ENCODE data around the gene FAM204A.

FAM204A gene

DNA sequence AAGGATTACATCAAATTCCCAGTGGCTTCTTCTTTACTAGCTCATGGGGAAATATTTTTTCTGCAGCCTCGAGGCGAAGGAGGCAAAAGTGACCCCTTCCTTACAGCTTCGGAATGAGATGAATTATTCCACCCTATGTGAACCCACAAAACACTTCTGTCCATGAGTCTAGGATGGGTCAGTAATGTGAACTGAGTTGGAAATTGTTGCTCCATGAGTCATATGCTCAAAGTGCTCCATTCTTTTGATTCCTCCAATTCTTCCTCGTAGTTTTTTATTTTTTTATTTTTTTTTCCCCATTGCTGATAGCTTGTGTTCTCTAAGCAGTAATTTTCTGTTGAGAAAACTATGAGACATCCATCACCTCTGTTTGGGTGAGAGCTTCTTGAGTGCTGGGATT is 31.7 kb upstream of the FAM204A start:
- Histone ChIP-seq H3K4ac (ENCODE audit: low read depth in 1 of 2, low read length in 2 of 2) (no peak overlapping the region), H3K18ac (ENCODE audit: low read depth in 1 of 2, low read length in 2 of 2) (no peak overlapping the region), H3K14ac (ENCODE audit: low read length in 2 of 2) (no peak overlapping the region), H3K79me1 (replicated peaks; ENCODE audit: low read length, poor library complexity, severe bottlenecking) (no peaks in the 10 kb centered on the region), H3K9ac (ENCODE audit: low read length) (no peak overlapping the region), H2AFZ (ENCODE audit: low read depth, low read length) (no peak overlapping the region), H2AK5ac (ENCODE audit: low read length, severe bottlenecking) (no peak overlapping the region), H3K4me1 (ENCODE audit: control insufficient read depth, insufficient read depth, low read depth, low read length) (no peaks in the 10 kb centered on the region), H4K8ac (ENCODE audit: low read length) (no peak overlapping the region), H3K23ac (ENCODE audit: low read length in 2 of 2) (no peak overlapping the region), H3K4me3 (ENCODE audit: insufficient read depth in 1 of 2, low read depth in 1 of 2, low read length in 2 of 2) (no peak overlapping the region), H3K4me2 (ENCODE audit: low read length, poor library complexity, severe bottlenecking) (peak overlapping the region; percentile 40), H3K36me3 (ENCODE audit: control insufficient read depth in 1 of 2, insufficient read depth in 2 of 2, low read depth in 1 of 2, low read length in 2 of 2) (no peaks in the 10 kb centered on the region), H3K27me3 (ENCODE audit: control insufficient read depth in 1 of 2, insufficient read depth in 1 of 2, low read length in 2 of 2) (peaks cover 0 to 13% of the 10 kb centered on the region in 2 experiments), H4K91ac (ENCODE audit: low read length) (no peak overlapping the region), H2BK120ac (ENCODE audit: low read depth, low read length) (no peak overlapping the region), H2BK15ac (ENCODE audit: low read depth, poor library complexity, severe bottlenecking) (no peak overlapping the region), H2BK5ac (ENCODE audit: low read depth, low read length, poor library complexity, severe bottlenecking) (no peak overlapping the region), H3K9me3 (ENCODE audit: control insufficient read depth, low read length) (no peaks in the 10 kb centered on the region), H2BK12ac (ENCODE audit: low read length in 2 of 2) (no peak overlapping the region), H3K27ac (ENCODE audit: low read length, poor library complexity, severe bottlenecking) (peak overlapping the region; percentile 63)
- peak; percentile 42 for DNase-seq
- no CpG with 5 or more reads among the region's 4 CpGs for WGBS

DNA sequence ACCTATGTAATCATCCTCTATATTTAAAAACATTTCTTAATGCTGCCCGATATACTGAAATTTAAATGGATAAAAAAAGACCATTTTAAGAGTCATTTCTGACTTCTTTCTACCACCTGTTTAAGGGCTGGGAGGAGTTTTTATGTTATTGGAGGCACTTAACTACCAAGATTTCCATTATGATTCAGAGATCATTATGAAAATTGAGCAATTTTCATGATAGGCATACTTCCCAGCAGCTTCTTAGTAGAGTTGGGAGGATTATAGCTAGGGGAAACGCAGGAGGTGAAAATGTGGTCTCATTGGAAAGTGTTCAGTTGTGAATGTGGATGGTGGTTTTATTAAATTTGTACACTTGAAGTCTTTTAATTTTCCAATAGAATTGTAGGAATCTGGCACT is 28.4 kb upstream of the FAM204A start:
- Histone ChIP-seq H3K14ac (ENCODE audit: low read length in 2 of 2) (no peak overlapping the region), H3K18ac (ENCODE audit: low read depth in 1 of 2, low read length in 2 of 2) (no peak overlapping the region), H3K36me3 (ENCODE audit: control insufficient read depth in 1 of 2, insufficient read depth in 2 of 2, low read depth in 1 of 2, low read length in 2 of 2) (no peaks in the 10 kb centered on the region), H3K4me2 (ENCODE audit: low read length, poor library complexity, severe bottlenecking) (no peak overlapping the region), H3K4ac (ENCODE audit: low read depth in 1 of 2, low read length in 2 of 2) (no peak overlapping the region), H2AFZ (ENCODE audit: low read depth, low read length) (no peak overlapping the region), H4K8ac (ENCODE audit: low read length) (no peak overlapping the region), H3K4me3 (ENCODE audit: insufficient read depth in 1 of 2, low read depth in 1 of 2, low read length in 2 of 2) (no peak overlapping the region), H2BK15ac (ENCODE audit: low read depth, poor library complexity, severe bottlenecking) (no peak overlapping the region), H3K23ac (ENCODE audit: low read length in 2 of 2) (no peak overlapping the region), H3K79me1 (replicated peaks; ENCODE audit: low read length, poor library complexity, severe bottlenecking) (no peaks in the 10 kb centered on the region), H3K27ac (ENCODE audit: low read length, poor library complexity, severe bottlenecking) (no peak overlapping the region), H3K9me3 (ENCODE audit: control insufficient read depth, low read length) (peaks cover 4% of the 10 kb centered on the region), H3K4me1 (ENCODE audit: control insufficient read depth, insufficient read depth, low read depth, low read length) (no peaks in the 10 kb centered on the region), H2AK5ac (ENCODE audit: low read length, severe bottlenecking) (no peak overlapping the region), H4K91ac (ENCODE audit: low read length) (no peak overlapping the region), H3K9ac (ENCODE audit: low read length) (no peak overlapping the region), H2BK12ac (ENCODE audit: low read length in 2 of 2) (no peak overlapping the region), H2BK120ac (ENCODE audit: low read depth, low read length) (no peak overlapping the region), H2BK5ac (ENCODE audit: low read depth, low read length, poor library complexity, severe bottlenecking) (no peak overlapping the region), H3K27me3 (ENCODE audit: control insufficient read depth in 1 of 2, insufficient read depth in 1 of 2, low read length in 2 of 2) (peaks cover 0 to 4% of the 10 kb centered on the region in 2 experiments)
- whole genome bisulfite sequencing: 80% methylated on average over 1 of the region's 2 CpGs
- DNase-seq: no peak

DNA sequence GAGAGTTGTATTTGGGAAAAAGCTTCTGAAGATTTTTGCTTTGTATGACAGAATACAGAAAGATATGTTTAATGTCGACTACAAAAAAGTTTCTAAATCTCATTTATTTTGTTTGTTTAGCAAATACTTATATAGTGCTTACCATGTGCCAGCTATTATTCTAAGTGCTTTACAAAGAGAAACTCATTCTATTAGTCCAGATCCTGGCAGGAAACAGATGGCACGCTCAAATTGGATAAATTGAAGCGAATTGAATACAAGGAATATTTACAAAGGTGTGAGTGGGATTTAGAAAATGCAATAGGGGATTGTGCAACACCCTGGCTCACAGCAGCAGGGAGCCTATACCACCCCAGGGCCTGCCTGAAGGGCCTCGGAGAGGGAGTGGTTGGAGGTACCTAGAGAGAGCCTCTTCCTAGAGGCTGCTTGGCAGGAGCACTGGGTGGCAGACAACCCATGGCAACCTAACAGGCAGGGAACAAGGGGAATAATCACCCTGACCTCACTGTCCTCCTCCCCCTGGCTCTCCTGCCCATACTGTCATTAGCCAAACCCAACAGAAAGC is 27.6 kb upstream of the FAM204A start:
- H3K4me1 ChIP-seq (ENCODE audit: control insufficient read depth, insufficient read depth, low read depth, low read length): no peaks in the 10 kb centered on the region
- no peak overlapping the region for H3K14ac ChIP-seq (ENCODE audit: low read length in 2 of 2)
- H3K18ac ChIP-seq (ENCODE audit: low read depth in 1 of 2, low read length in 2 of 2): no peak overlapping the region
- H3K4me2 ChIP-seq (ENCODE audit: low read length, poor library complexity, severe bottlenecking): no peak overlapping the region
- WGBS: 78% methylated on average over 3 of the region's 4 CpGs
- no peak overlapping the region for H4K8ac ChIP-seq (ENCODE audit: low read length)
- H2BK5ac ChIP-seq (ENCODE audit: low read depth, low read length, poor library complexity, severe bottlenecking): no peak overlapping the region
- no peaks in the 10 kb centered on the region for H3K36me3 ChIP-seq (ENCODE audit: control insufficient read depth in 1 of 2, insufficient read depth in 2 of 2, low read depth in 1 of 2, low read length in 2 of 2)
- no peak overlapping the region for H2AK5ac ChIP-seq (ENCODE audit: low read length, severe bottlenecking)
- H3K4ac ChIP-seq (ENCODE audit: low read depth in 1 of 2, low read length in 2 of 2): no peak overlapping the region
- no peak overlapping the region for H3K23ac ChIP-seq (ENCODE audit: low read length in 2 of 2)
- H2BK120ac ChIP-seq (ENCODE audit: low read depth, low read length): no peak overlapping the region
- no peak overlapping the region for H2BK15ac ChIP-seq (ENCODE audit: low read depth, poor library complexity, severe bottlenecking)
- no peak for DNase-seq
- H3K9ac ChIP-seq (ENCODE audit: low read length): no peak overlapping the region
- peaks cover 0 to 4% of the 10 kb centered on the region in 2 experiments for H3K27me3 ChIP-seq (ENCODE audit: control insufficient read depth in 1 of 2, insufficient read depth in 1 of 2, low read length in 2 of 2)
- no peak overlapping the region for H3K4me3 ChIP-seq (ENCODE audit: insufficient read depth in 1 of 2, low read depth in 1 of 2, low read length in 2 of 2)
- H2AFZ ChIP-seq (ENCODE audit: low read depth, low read length): no peak overlapping the region
- H3K27ac ChIP-seq (ENCODE audit: low read length, poor library complexity, severe bottlenecking): no peak overlapping the region
- H2BK12ac ChIP-seq (ENCODE audit: low read length in 2 of 2): no peak overlapping the region
- no peaks in the 10 kb centered on the region for H3K79me1 ChIP-seq (replicated peaks; ENCODE audit: low read length, poor library complexity, severe bottlenecking)
- H3K9me3 ChIP-seq (ENCODE audit: control insufficient read depth, low read length): peaks cover 7% of the 10 kb centered on the region
- no peak overlapping the region for H4K91ac ChIP-seq (ENCODE audit: low read length)

DNA sequence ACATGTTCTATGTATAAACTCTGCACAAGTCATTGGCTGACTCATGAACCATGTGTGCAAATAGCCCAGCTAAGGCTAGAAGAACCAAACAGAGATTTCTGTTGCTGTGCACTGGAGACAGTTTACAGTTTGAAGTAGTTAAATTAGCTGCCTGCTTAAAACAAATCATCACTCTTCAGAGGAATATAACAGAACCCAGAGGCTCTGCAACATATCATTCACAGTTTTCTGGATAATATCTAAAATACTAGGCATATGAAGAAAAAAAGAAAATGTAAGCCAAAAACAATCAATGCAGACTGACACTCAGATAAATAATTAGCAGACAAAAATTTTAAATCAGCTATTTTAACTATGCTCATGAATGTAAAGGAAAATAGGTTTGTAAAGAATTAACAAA is 23.6 kb upstream of the FAM204A start:
- Histone ChIP-seq H3K27ac (ENCODE audit: low read length, poor library complexity, severe bottlenecking) (no peak overlapping the region), H2AK5ac (ENCODE audit: low read length, severe bottlenecking) (no peak overlapping the region), H3K4me3 (ENCODE audit: insufficient read depth in 1 of 2, low read depth in 1 of 2, low read length in 2 of 2) (no peak overlapping the region), H3K4me2 (ENCODE audit: low read length, poor library complexity, severe bottlenecking) (no peak overlapping the region), H3K23ac (ENCODE audit: low read length in 2 of 2) (no peak overlapping the region), H4K8ac (ENCODE audit: low read length) (no peak overlapping the region), H3K36me3 (ENCODE audit: control insufficient read depth in 1 of 2, insufficient read depth in 2 of 2, low read depth in 1 of 2, low read length in 2 of 2) (no peaks in the 10 kb centered on the region), H3K4me1 (ENCODE audit: control insufficient read depth, insufficient read depth, low read depth, low read length) (no peaks in the 10 kb centered on the region), H4K91ac (ENCODE audit: low read length) (no peak overlapping the region), H3K9me3 (ENCODE audit: control insufficient read depth, low read length) (peaks cover 7% of the 10 kb centered on the region), H2BK12ac (ENCODE audit: low read length in 2 of 2) (no peak overlapping the region), H3K18ac (ENCODE audit: low read depth in 1 of 2, low read length in 2 of 2) (no peak overlapping the region), H3K9ac (ENCODE audit: low read length) (no peak overlapping the region), H3K27me3 (ENCODE audit: control insufficient read depth in 1 of 2, insufficient read depth in 1 of 2, low read length in 2 of 2) (no peaks in the 10 kb centered on the region), H3K4ac (ENCODE audit: low read depth in 1 of 2, low read length in 2 of 2) (no peak overlapping the region), H2BK120ac (ENCODE audit: low read depth, low read length) (no peak overlapping the region), H2BK5ac (ENCODE audit: low read depth, low read length, poor library complexity, severe bottlenecking) (no peak overlapping the region), H2BK15ac (ENCODE audit: low read depth, poor library complexity, severe bottlenecking) (no peak overlapping the region), H3K14ac (ENCODE audit: low read length in 2 of 2) (no peak overlapping the region), H3K79me1 (replicated peaks; ENCODE audit: low read length, poor library complexity, severe bottlenecking) (no peaks in the 10 kb centered on the region), H2AFZ (ENCODE audit: low read depth, low read length) (no peak overlapping the region)
- no peak for DNase-seq
